CD14-positive monocyte (primary cell): ENCODE results near the gene SLK. TPM values are rescaled to one million over a fixed set of nuclear protein-coding genes. Genes with fewer than 3 reads are reported as not detected.
A peak's percentile ranks its signal among the peaks of the same experiment; 100 is the strongest.

Source experiments
- DNase-seq, 3 donors: peaks; one replicate each; pipeline ENCODE4 v3.0.0-alpha.2; 2011 to 2022
- H2AFZ ChIP-seq: 2 replicates; pipeline ENCODE4 v1.6.0; 2012; ENCODE audit warnings: mild to moderate bottlenecking, low read depth, low read length, inconsistent platforms; ENCODE audit not compliant: insufficient read depth, poor library complexity, severe bottlenecking
- H3K27ac ChIP-seq, 2 donors: 1 replicate in 1 of 2; 2 replicates in 1 of 2; pipeline ENCODE4 v1.5.1; 2012 to 2013; ENCODE audit warnings: low read length in 2 of 2, control low read depth in 1 of 2, inconsistent platforms in 1 of 2, low read depth in 1 of 2, mild to moderate bottlenecking in 1 of 2
- H3K27me3 ChIP-seq, 2 donors: one replicate each; pipeline versions ENCODE4 v1.6.0 to v1.6.1; 2011 to 2013; ENCODE audit warnings: low read length in 2 of 2; ENCODE audit not compliant: control insufficient read depth in 2 of 2, insufficient read depth in 2 of 2
- H3K36me3 ChIP-seq, 2 donors: replicated peaks in 1 of 2; 1 replicate in 1 of 2; 2 replicates in 1 of 2; pipeline versions ENCODE4 v1.5.1 to v1.6.1; 2012 to 2013; ENCODE audit warnings: low read length in 2 of 2, control low read depth in 1 of 2, inconsistent platforms in 1 of 2, mild to moderate bottlenecking in 1 of 2; ENCODE audit not compliant: insufficient read depth in 2 of 2, control insufficient read depth in 1 of 2
- H3K4me1 ChIP-seq, 2 donors: 1 replicate in 1 of 2; 2 replicates in 1 of 2; pipeline versions ENCODE4 v1.5.1 to v1.6.1; 2012 to 2013; ENCODE audit warnings: low read length in 2 of 2, control low read depth in 1 of 2, inconsistent platforms in 1 of 2, mild to moderate bottlenecking in 1 of 2, moderate library complexity in 1 of 2; ENCODE audit not compliant: insufficient read depth in 2 of 2, control insufficient read depth in 1 of 2
- H3K4me2 ChIP-seq: replicated peaks from 2 replicates; pipeline ENCODE3; 2012; ENCODE audit warnings: low read length, moderate library complexity, mild to moderate bottlenecking; ENCODE audit not compliant: poor library complexity, severe bottlenecking; ENCODE audit errors: extremely low read depth
- H3K4me3 ChIP-seq, 3 experiments: fragments of 200-600 bp in 1 of 3; sonication (generic) in 1 of 3; replicated peaks in 1 of 3; 1 replicate in 2 of 3; 2 replicates in 1 of 3; pipeline ENCODE4 v1.5.1; 2011 to 2013; ENCODE audit warnings: low read length in 3 of 3, mild to moderate bottlenecking in 3 of 3, control low read depth in 2 of 3, low read depth in 2 of 3, inconsistent platforms in 1 of 3, moderate library complexity in 1 of 3
- H3K79me2 ChIP-seq: 2 replicates; pipeline ENCODE4 v1.6.0; 2012; ENCODE audit warnings: mild to moderate bottlenecking, control low read depth, inconsistent platforms, low read length, moderate library complexity; ENCODE audit not compliant: insufficient read depth
- H3K9ac ChIP-seq: 2 replicates; pipeline ENCODE4 v1.6.0; 2017; ENCODE audit warnings: low read length, mild to moderate bottlenecking; ENCODE audit not compliant: insufficient read depth, poor library complexity, severe bottlenecking
- H3K9me3 ChIP-seq, 2 donors: replicated peaks in 1 of 2; 1 replicate in 1 of 2; 2 replicates in 1 of 2; pipeline versions ENCODE4 v1.5.1 to v1.6.1; 2012 to 2013; ENCODE audit warnings: low read length in 2 of 2, control low read depth in 1 of 2; ENCODE audit not compliant: control insufficient read depth in 1 of 2, insufficient read depth in 1 of 2
- H4K20me1 ChIP-seq: 2 replicates; pipeline ENCODE4 v1.6.0; 2012; ENCODE audit warnings: mild to moderate bottlenecking, low read length, control low read depth, moderate library complexity; ENCODE audit not compliant: insufficient read depth
- H3K27ac Mint-ChIP-seq, 7 donors: one replicate each; pipeline ENCODE4 v1.8.0; 2020; ENCODE audit warnings: mild to moderate bottlenecking in 7 of 7, mixed read lengths in 7 of 7, moderate library complexity in 6 of 7, inconsistent platforms in 2 of 7
- H3K27me3 Mint-ChIP-seq, 3 donors: one replicate each; pipeline ENCODE4 v1.8.0; 2021 to 2022; ENCODE audit warnings: low read depth in 3 of 3, mild to moderate bottlenecking in 3 of 3, mixed read lengths in 3 of 3, moderate library complexity in 3 of 3, inconsistent platforms in 1 of 3
- H3K36me3 Mint-ChIP-seq, 2 donors: one replicate each; pipeline ENCODE4 v1.8.0; 2020; ENCODE audit warnings: mixed read lengths in 2 of 2, inconsistent platforms in 1 of 2, mild to moderate bottlenecking in 1 of 2
- H3K4me1 Mint-ChIP-seq: one replicate; pipeline ENCODE4 v1.8.0; 2020; ENCODE audit warnings: mild to moderate bottlenecking, mixed read lengths
- H3K4me3 Mint-ChIP-seq, 2 donors: one replicate each; pipeline ENCODE4 v1.8.0; 2020; ENCODE audit warnings: mild to moderate bottlenecking in 2 of 2, mixed read lengths in 2 of 2, moderate library complexity in 1 of 2
- H3K9me3 Mint-ChIP-seq, 7 donors: one replicate each; pipeline ENCODE4 v1.8.0; 2020 to 2022; ENCODE audit warnings: mixed read lengths in 7 of 7, mild to moderate bottlenecking in 6 of 7, moderate library complexity in 6 of 7, inconsistent platforms in 2 of 7
- CTCF ChIP-seq: fragments of 200-600 bp; IDR thresholded peaks from one replicate; pipeline ENCODE4 v1.8.0; 2022; ENCODE audit warnings: antibody characterized with exemption, mild to moderate bottlenecking
- WGBS: methylation state at CpG from one replicate; pipeline ENCODE4 v1.1.5; 2013; ENCODE audit warnings: missing lambda C conversion rate; ENCODE audit not compliant: insufficient coverage; 5-methylcytosine and 5-hydroxymethylcytosine counted together
- intact Hi-C, 2 donors: fragments of 100-400 bp; cut with micrococcal nuclease; formaldehyde crosslinking; loops; one replicate each; pipeline versions ENCODE4 v1.15.0 to v1.15.1; 2023
- polyA plus RNA-seq, 3 donors: library from polyadenylated mRNA; depleted of rRNA in 1 of 3; unstranded in 2 of 3; stranded (reverse) in 1 of 3; fragments of 300-500 nt in 2 of 3; fragments of >200 nt in 1 of 3; fragmentation: Illumina TruSeq in 2 of 3; gene quantifications; 1 replicate in 2 of 3; 2 replicates in 1 of 3; pipeline ENCODE4 v1.2.3, GENCODE V29; 2012 to 2021

The SLK gene
- polyA plus RNA-seq, 3 donors: 2.9 to 6.5 (median 4.4) TPM

- H3K27ac ChIP-seq: no peak overlapping the region
- Mint-ChIP-seq H3K27me3 (peaks cover 0 to 4% (median 3%) of the 10 kb centered on the region in 3 donors), H3K27ac (peak overlapping the region in 1 of 7 donors; percentile 2)
These were observed 66.5 kb downstream of the SLK start for GRCh38 chr10:104033401-104033930.

GRCh38 chr10:104033966-104034365 is 67.0 kb downstream of the SLK start:
- H3K36me3 Mint-ChIP-seq: peaks cover 20 to 34% of the 10 kb centered on the region in 2 donors
- no peaks in the 10 kb centered on the region for H3K9me3 ChIP-seq
- H3K27me3 ChIP-seq: no peaks in the 10 kb centered on the region
- H3K4me3 ChIP-seq: no peak overlapping the region
- TF ChIP-seq CTCF: no peak
- H2AFZ ChIP-seq: no peak overlapping the region
- no peak overlapping the region for H3K4me3 Mint-ChIP-seq
- H3K27ac ChIP-seq: no peak overlapping the region
- no peak overlapping the region for H3K4me2 ChIP-seq
- no peak for DNase-seq
- intact Hi-C loops: no loop called here
- no peaks in the 10 kb centered on the region for H3K9me3 Mint-ChIP-seq
- peaks cover 14% of the 10 kb centered on the region for H3K4me1 Mint-ChIP-seq
- H4K20me1 ChIP-seq: no peaks in the 10 kb centered on the region
- WGBS: 99% methylated on average over 10 of the region's 11 CpGs
- peak overlapping the region in 3 of 7 donors; percentile 2 to 38 (median 29) for H3K27ac Mint-ChIP-seq
- H3K79me2 ChIP-seq: no peaks in the 10 kb centered on the region
- H3K36me3 ChIP-seq: peaks cover 5 to 37% of the 10 kb centered on the region in 2 donors
- H3K4me1 ChIP-seq: peaks cover 0 to 8% of the 10 kb centered on the region in 2 donors
- H3K9ac ChIP-seq: no peak overlapping the region
- peaks cover 0 to 4% (median 3%) of the 10 kb centered on the region in 3 donors for H3K27me3 Mint-ChIP-seq

More at GRCh38 chr10:104033401-104033930, 66.5 kb downstream of the SLK start:
- H3K4me3 Mint-ChIP-seq: no peak overlapping the region
- H3K27me3 ChIP-seq: no peaks in the 10 kb centered on the region
- H3K4me2 ChIP-seq: no peak overlapping the region
- no peak for DNase-seq
- 79% methylated on average over 7 of the region's 12 CpGs for WGBS
- H3K4me1 Mint-ChIP-seq: peaks cover 14% of the 10 kb centered on the region
- no peak overlapping the region for H3K4me3 ChIP-seq
- no peaks in the 10 kb centered on the region for H3K9me3 ChIP-seq
- no peak overlapping the region for H2AFZ ChIP-seq
- no peak overlapping the region for H3K9ac ChIP-seq
- no peaks in the 10 kb centered on the region for H3K9me3 Mint-ChIP-seq
- no peaks in the 10 kb centered on the region for H3K79me2 ChIP-seq
- peaks cover 10 to 42% of the 10 kb centered on the region in 2 donors for H3K36me3 ChIP-seq
- H3K36me3 Mint-ChIP-seq: peaks cover 24 to 38% of the 10 kb centered on the region in 2 donors
- no peaks in the 10 kb centered on the region for H4K20me1 ChIP-seq
- peaks cover 0 to 8% of the 10 kb centered on the region in 2 donors for H3K4me1 ChIP-seq
- no peak for TF ChIP-seq CTCF
- intact Hi-C loops: no loop called here
